HG03066 (cell line): ENCODE results near the gene TNS3.

Experiments used
- ATAC-seq: cut with Tn5 transposase; IDR thresholded peaks from one replicate; pipeline ENCODE4 v1.9.1; 2021; ENCODE audit warnings: low read depth; ENCODE audit not compliant: unreplicated experiment

Gene TNS3

GRCh38 chr7:47492716-47493325 lies 89.1 kb downstream of the TNS3 start:
- no peak for ATAC-seq

GRCh38 chr7:47490501-47491265 lies 91.2 kb downstream of the TNS3 start:
- ATAC-seq, result no peak

DNA sequence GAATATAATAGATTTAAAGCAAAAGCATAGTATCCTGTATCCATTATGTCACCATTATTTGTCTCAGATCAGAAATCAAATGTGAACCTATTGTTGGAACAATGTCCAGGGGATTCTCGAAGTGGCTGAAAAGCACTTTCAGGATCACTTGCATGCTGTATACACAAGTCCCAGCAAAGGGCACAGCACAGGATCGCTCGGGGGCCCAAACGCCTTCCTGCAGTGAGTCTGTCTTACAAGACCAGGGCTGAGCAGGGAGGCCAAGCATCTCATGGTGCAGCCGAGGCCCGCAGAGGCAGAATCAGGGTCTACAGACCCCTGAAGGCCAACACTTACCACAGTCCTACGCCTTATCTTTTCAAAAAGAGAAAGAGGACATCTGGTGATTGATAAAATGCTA lies 92.3 kb downstream of the TNS3 start:
- ATAC-seq, result no peak

DNA sequence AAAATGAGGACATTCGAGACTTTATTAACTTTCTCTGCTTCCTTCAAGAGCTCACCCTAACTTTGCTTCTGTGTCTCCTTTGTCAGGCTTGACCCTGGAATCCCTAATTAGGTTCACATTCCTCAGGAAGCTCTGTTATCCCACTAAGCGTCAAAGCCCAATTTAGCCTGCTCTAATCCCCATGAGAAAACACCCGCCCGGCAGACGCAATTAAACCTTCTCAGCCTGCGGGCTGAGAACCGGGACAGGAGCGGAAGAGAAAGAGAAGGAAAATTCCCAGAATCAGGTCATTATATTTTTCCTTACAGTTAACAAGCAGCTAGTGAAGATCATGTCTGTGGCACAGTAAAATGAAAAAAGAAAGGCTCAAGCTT lies 93.0 kb downstream of the TNS3 start:
- no peak for ATAC-seq

DNA sequence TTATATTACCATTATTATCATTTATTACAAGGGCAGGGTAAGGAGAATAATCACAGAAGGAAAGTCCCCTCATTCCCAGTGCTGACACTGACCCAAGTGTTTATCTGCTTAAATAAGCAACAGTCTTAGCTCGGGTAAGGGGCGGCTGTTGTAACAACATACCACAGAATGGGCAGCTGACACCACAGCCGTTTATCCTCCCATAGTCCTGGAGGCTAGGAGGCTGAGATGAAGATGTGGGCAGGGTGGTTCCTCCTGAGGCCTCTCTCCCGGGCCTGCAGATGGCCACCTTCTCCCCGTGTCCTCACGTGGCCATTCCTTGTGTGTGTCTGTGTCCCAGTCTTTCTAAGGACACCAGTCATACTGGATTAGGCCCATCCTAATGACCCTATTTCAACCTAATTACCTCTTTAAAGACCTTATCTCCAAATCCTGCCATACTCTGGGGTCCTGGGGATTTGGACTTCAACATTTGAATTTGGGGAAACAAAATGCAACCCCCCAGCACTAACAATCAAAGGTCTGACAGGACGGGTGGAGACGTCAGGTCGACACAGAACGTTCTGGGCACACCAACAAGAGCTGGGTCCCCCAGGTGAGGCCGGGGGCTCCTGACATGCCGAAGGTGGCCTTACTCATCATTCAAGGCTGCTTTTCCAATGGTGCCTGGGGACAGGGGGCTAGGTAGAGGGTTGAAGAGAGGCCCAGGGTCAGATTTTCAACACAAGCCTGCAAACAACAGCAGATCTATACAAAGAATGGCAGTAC lies 93.5 kb downstream of the TNS3 start:
- ATAC-seq, result no peak

- no peak for ATAC-seq
These were observed 96.1 kb downstream of the TNS3 start for GRCh38 chr7:47485640-47486435.

- ATAC-seq, result no peak
These were observed 96.8 kb downstream of the TNS3 start for GRCh38 chr7:47484923-47485639.

DNA sequence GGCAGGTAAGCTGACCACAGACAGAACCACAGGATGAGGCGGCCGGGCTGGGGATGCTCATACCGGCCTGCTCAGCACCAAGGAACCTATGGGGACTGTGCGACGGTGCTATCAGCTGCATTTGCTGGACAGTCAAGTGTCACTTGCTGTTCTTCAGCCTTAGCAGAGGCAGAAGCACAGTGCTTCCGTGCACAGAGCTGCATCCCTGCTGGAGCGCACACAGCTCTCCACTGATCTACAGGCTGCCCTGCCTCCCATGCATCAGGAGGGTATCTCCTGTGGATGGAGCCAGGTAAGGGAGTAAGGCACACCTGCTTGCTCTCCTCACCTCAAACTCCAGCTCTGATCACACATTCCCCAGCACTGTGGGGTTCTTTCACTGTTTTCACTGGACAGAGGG lies 97.5 kb downstream of the TNS3 start:
- no peak for ATAC-seq

GRCh38 chr7:47483604-47484273 lies 98.2 kb downstream of the TNS3 start:
- ATAC-seq, result no peak

GRCh38 chr7:47482013-47482875 lies 99.7 kb downstream of the TNS3 start:
- ATAC-seq, result no peak

- no peak for ATAC-seq
These were observed 100.3 kb downstream of the TNS3 start for GRCh38 chr7:47481541-47482012.

DNA sequence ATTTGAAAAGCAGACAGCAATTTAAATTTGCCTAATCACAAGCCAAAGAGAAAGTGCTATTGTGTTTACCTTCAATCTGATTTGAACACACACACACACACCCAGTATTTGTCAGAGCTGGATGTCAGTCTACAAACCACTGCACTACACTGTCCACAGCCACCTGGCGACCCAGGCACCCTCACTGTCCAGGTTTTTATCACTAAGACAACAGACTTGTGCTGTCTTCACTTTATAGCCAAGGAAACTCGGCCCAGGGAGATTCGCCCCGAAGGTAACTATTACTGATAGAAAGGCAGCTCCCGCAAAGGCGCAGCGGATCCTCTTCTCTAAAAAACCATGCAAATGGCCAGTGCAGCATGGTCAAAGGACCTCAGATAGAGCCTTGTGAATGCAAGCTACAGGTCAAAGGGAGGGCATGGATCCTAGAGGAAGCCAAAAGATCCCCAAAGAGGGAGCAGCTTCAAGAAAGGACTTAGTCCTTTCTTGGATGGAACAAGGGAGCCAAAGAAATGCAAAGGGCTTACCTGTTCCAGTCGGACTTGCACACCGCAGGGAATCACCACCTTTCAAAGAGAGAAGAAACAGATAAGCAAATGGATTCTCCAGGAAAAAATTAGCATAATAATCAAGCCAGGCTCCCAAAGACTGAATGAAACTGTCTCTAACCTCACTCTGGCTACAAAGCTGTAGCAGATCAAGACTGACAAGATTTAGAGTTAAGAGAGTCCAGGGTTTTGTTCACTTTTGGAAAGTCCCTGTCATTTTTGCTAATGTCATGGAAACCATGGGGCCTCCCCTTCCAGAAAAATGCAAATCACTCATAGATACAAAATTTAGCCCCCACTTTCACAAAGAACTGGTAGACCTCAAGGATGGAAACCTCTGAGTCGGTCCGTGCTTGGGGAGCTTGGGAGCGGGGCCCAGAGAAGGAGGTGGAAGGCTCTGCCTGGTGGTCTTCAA lies 101.1 kb downstream of the TNS3 start:
- ATAC-seq, result peak; percentile 47

GRCh38 chr7:47479821-47480575 lies 101.9 kb downstream of the TNS3 start:
- ATAC-seq, result no peak

GRCh38 chr7:47478926-47479711 lies 102.8 kb downstream of the TNS3 start:
- ATAC-seq, result no peak

DNA sequence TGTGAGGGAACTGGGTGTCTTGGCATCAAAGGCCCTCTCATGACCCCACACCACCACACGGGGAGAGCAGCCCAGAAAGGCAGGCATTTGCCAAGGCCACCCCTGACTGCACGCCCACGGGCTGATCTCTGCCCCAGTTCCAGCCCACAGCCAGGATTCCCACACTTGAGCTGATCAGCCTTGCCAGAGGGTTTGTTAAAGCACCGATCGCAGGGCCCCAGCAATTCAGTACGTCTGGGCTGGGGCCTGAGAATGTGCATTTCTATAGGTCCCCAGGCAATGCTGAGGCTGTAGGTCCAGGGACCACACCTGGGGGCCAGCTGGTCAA lies 103.9 kb downstream of the TNS3 start:
- no peak for ATAC-seq
